GDM1 (cell line): Measurements from ENCODE around the gene CDH23.

Experiments
- DNase-seq: peaks from one replicate; lab custom pipeline; 2025; lab: John Stamatoyannopoulos, UW

CDH23 gene

GRCh38 chr10:71565284-71566000 lies 168.7 kb downstream of the CDH23 start:
- no peak for DNase-seq

- no peak for DNase-seq
Observed at GRCh38 chr10:71567006-71567405, 170.3 kb downstream of the CDH23 start.

- DNase-seq, result no peak
Observed at GRCh38 chr10:71568896-71569492, 172.3 kb downstream of the CDH23 start.

- peak; percentile 28 for DNase-seq
Observed at GRCh38 chr10:71569775-71570588, 173.3 kb downstream of the CDH23 start.

GRCh38 chr10:71571460-71572175 lies 174.9 kb downstream of the CDH23 start:
- DNase-seq, result no peak

- DNase-seq, result no peak
Observed at GRCh38 chr10:71572962-71573361, 176.2 kb downstream of the CDH23 start.

GRCh38 chr10:71573562-71574518 lies 177.1 kb downstream of the CDH23 start:
- DNase-seq, result no peak

- no peak for DNase-seq
Observed at GRCh38 chr10:71575451-71575850, 178.7 kb downstream of the CDH23 start.

GRCh38 chr10:71575934-71576801 lies 179.4 kb downstream of the CDH23 start:
- no peak for DNase-seq

- DNase-seq, result no peak
Observed at GRCh38 chr10:71576842-71577241, 180.1 kb downstream of the CDH23 start.

- DNase-seq, result no peak
Observed at GRCh38 chr10:71577345-71577744, 180.6 kb downstream of the CDH23 start.

- no peak for DNase-seq
Observed at GRCh38 chr10:71578069-71578468, 181.3 kb downstream of the CDH23 start.

GRCh38 chr10:71579668-71580067 lies 182.9 kb downstream of the CDH23 start:
- DNase-seq, result no peak

- no peak for DNase-seq
Observed at GRCh38 chr10:71580415-71580814, 183.7 kb downstream of the CDH23 start.

GRCh38 chr10:71580926-71581325 lies 184.2 kb downstream of the CDH23 start:
- DNase-seq, result no peak

- no peak for DNase-seq
Observed at GRCh38 chr10:71581376-71581775, 184.7 kb downstream of the CDH23 start.

- no peak for DNase-seq
Observed at GRCh38 chr10:71582019-71582418, 185.3 kb downstream of the CDH23 start.

- no peak for DNase-seq
Observed at GRCh38 chr10:71582506-71583475, 186.1 kb downstream of the CDH23 start.

GRCh38 chr10:71584461-71584860 lies 187.7 kb downstream of the CDH23 start:
- no peak for DNase-seq
